OCI-LY7 (cell line): ENCODE measurements around the gene EEIG1. TPM values are rescaled to one million over a fixed set of nuclear protein-coding genes. Genes with fewer than 3 reads are reported as not detected.

Experiments used
- BruUV-seq: library from RNA; stranded (reverse); fragments of 400-500 nt; replicated peaks from 2 replicates; lab custom pipeline; 2021; lab: Mats Ljungman, UMichigan
- CTCF ChIA-PET: fragments of 300-600 bp; sonication (Branson Sonifier 250); formaldehyde crosslinking; loops from one replicate; lab custom pipeline; 2022; ENCODE audit warnings: antibody characterized with exemption; ENCODE audit not compliant: unreplicated experiment; lab: Charles Lee
- POLR2A ChIA-PET: fragments of 300-600 bp; sonication (Branson Sonifier 250); formaldehyde crosslinking; loops from one replicate; lab custom pipeline; 2022; ENCODE audit warnings: antibody characterized with exemption; lab: Charles Lee
- DNase-seq: peaks from one replicate; pipeline ENCODE4 v3.0.0-alpha.2; 2015; ENCODE audit warnings: low spot score
- H2AFZ ChIP-seq: fragments of 200-600 bp; sonication (generic), shearing (Covaris generic); 2 replicates; pipeline ENCODE4 v1.6.1; 2014; ENCODE audit warnings: mild to moderate bottlenecking, antibody characterized with exemption, low read length, moderate library complexity
- H3K27ac ChIP-seq: fragments of 200-600 bp; sonication (generic); 2 replicates; pipeline ENCODE4 v1.5.1; 2014; ENCODE audit warnings: mixed run types, low read depth, mild to moderate bottlenecking, moderate library complexity, low read length, inconsistent platforms; ENCODE audit not compliant: poor library complexity, severe bottlenecking
- H3K36me3 ChIP-seq: fragments of 200-600 bp; sonication (generic); 2 replicates; pipeline ENCODE4 v1.6.1; 2014; ENCODE audit warnings: mild to moderate bottlenecking, antibody characterized with exemption, low read length, moderate library complexity, mixed read lengths; ENCODE audit not compliant: insufficient read depth
- H3K4me1 ChIP-seq: fragments of 200-600 bp; sonication (generic); 2 replicates; pipeline ENCODE4 v1.5.1; 2014; ENCODE audit warnings: mild to moderate bottlenecking, low read length; ENCODE audit not compliant: insufficient read depth, poor library complexity, severe bottlenecking
- H3K4me2 ChIP-seq: fragments of 200-600 bp; sonication (generic); 2 replicates; pipeline ENCODE4 v1.6.1; 2014; ENCODE audit warnings: mild to moderate bottlenecking, low read length
- H3K4me3 ChIP-seq: fragments of 200-600 bp; sonication (generic); 2 replicates; pipeline ENCODE4 v1.5.1; 2014; ENCODE audit warnings: mild to moderate bottlenecking, low read depth, low read length; ENCODE audit not compliant: poor library complexity, severe bottlenecking
- H3K79me2 ChIP-seq: fragments of 200-600 bp; sonication (generic); 2 replicates; pipeline ENCODE4 v1.6.1; 2016; ENCODE audit warnings: low read depth, mild to moderate bottlenecking, low read length, moderate library complexity, mixed read lengths; ENCODE audit not compliant: insufficient read depth
- H3K9me2 ChIP-seq: fragments of 200-600 bp; sonication (generic); 2 replicates; pipeline ENCODE4 v1.6.1; 2016; ENCODE audit warnings: mild to moderate bottlenecking, low read length, mixed read lengths; ENCODE audit not compliant: insufficient read depth
- H3K9me3 ChIP-seq: fragments of 200-600 bp; sonication (generic); 2 replicates; pipeline ENCODE4 v1.6.1; 2014; ENCODE audit warnings: mild to moderate bottlenecking, mixed run types, low read length, mixed read lengths
- H4K20me1 ChIP-seq: fragments of 200-600 bp; sonication (generic); 2 replicates; pipeline ENCODE4 v1.6.1; 2014; ENCODE audit warnings: mild to moderate bottlenecking, antibody characterized with exemption, low read length, moderate library complexity, mixed read lengths; ENCODE audit not compliant: insufficient read depth
- EZH2phosphoT487 ChIP-seq: fragments of 200-600 bp; sonication (generic); IDR thresholded peaks from 2 replicates; pipeline ENCODE4 v1.6.1; 2018; ENCODE audit warnings: low read depth, borderline replicate concordance, mild to moderate bottlenecking, mixed run types, antibody characterized with exemption, low read length, moderate library complexity, mixed read lengths
- intact Hi-C: fragments of 100-400 bp; cut with micrococcal nuclease; formaldehyde crosslinking; loops from one replicate; pipeline ENCODE4 v1.10.0; 2022; ENCODE audit not compliant: unreplicated experiment
- total RNA-seq, 2 experiments: library from RNA; depleted of rRNA in 1 of 2; stranded (reverse); fragments of >200 nt in 1 of 2; shearing (Covaris generic) in 1 of 2; gene quantifications; 2 replicates each; pipeline ENCODE4 v1.2.3, GENCODE V29; 2014 to 2022
- TF ChIP-seq, protein P1 (sequence below): fragments of 200-600 bp; sonication (generic); conservative IDR thresholded peaks from 2 replicates; pipeline ENCODE4 v1.5.1; 2014; ENCODE audit warnings: mild to moderate bottlenecking, antibody characterized with exemption, low read length, moderate library complexity, mixed read lengths

The EEIG1 gene
- total RNA-seq, 2 experiments from 2014 or later: 25.8 to 60.1 TPM

DNA sequence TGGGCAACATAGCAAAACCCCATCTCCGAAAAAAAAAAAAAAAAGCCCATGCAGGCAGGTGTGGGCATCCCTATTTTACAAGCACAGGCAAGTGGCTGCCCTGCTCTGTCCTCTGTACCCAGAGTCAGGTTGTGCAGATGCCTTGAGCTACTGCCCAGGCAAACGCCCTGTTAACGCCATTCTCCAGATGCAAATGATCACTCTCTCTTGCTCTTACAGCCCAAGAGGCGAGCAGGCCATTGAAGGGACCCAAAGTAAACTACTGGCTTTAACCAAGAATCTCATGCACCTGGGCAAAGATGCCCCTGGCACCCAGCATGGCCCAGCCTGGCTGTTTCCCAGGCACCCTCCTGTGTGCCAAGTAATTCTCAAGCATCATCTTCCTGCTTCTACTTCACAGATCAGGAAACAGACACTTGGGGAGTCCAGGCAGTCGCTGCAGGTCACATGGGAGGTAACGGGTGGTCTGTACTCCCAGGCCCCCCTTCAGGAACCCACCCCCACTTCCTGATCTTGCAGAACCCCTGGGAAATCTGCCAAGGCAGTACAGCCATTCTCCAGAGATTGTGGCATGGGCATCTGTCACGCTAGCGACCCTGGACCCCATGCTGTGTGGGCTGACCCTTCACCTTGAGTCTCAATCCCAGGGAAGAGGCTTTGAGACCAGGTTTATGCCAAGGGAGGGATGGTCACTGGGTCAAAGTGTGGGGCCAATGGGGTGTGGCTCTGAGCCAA lies 14.2 kb downstream of the EEIG1 start:
- ChIA-PET POLR2A (interaction anchor here (0.7 to 1.0 kb wide), 2 partner anchors 19 to 31 kb away, joined by 3 read pairs; no protein-coding TSS in a partner anchor), CTCF (no interaction called here)
- H3K79me2 ChIP-seq: peaks cover 86% of the 10 kb centered on the region
- DNase-seq: peak; percentile 34
- intact Hi-C loops: no loop called here
- no peak for TF ChIP-seq EZH2phosphoT487
- TF ChIP-seq, protein P1, sequence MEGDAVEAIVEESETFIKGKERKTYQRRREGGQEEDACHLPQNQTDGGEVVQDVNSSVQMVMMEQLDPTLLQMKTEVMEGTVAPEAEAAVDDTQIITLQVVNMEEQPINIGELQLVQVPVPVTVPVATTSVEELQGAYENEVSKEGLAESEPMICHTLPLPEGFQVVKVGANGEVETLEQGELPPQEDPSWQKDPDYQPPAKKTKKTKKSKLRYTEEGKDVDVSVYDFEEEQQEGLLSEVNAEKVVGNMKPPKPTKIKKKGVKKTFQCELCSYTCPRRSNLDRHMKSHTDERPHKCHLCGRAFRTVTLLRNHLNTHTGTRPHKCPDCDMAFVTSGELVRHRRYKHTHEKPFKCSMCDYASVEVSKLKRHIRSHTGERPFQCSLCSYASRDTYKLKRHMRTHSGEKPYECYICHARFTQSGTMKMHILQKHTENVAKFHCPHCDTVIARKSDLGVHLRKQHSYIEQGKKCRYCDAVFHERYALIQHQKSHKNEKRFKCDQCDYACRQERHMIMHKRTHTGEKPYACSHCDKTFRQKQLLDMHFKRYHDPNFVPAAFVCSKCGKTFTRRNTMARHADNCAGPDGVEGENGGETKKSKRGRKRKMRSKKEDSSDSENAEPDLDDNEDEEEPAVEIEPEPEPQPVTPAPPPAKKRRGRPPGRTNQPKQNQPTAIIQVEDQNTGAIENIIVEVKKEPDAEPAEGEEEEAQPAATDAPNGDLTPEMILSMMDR: no peak
- H3K4me1 ChIP-seq: peaks cover 89% of the 10 kb centered on the region
- H3K4me2 ChIP-seq: peak overlapping the region; percentile 84
- peak overlapping the region; percentile 17 for H3K4me3 ChIP-seq
- no peaks in the 10 kb centered on the region for H3K9me2 ChIP-seq
- BruUV-seq: no TSS peak
- H3K36me3 ChIP-seq: peaks cover 43% of the 10 kb centered on the region
- no peak overlapping the region for H2AFZ ChIP-seq
- no peaks in the 10 kb centered on the region for H3K9me3 ChIP-seq
- 0 out of 2 replicates have a peak, but pooled peaks cover under 1% of the 10 kb centered on the region for H4K20me1 ChIP-seq
- H3K27ac ChIP-seq: peak overlapping the region; percentile 77

DNA sequence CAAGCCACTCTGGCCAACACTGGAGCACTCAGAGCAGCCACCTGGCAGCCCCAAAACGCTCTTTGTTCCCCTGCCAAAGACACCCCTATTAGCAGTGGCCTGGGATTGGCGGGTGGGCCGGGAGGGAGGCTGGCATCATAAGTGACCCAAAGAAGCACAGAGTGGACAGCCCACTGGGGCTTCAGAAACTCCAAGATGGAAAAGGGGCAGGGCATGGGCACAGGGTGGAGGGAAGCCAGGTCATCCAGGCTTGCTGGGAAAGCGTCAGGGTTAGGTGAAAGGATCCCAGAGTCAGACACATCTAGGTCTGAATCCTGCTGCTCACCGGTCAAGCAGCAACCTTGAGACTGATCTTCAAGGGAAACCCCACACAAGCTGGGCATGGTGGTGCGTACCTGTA lies 14.8 kb downstream of the EEIG1 start:
- TF ChIP-seq, protein P1: no peak
- TF ChIP-seq EZH2phosphoT487: no peak
- Histone ChIP-seq H3K9me2 (no peaks in the 10 kb centered on the region), H4K20me1 (no peaks in the 10 kb centered on the region), H3K4me2 (peak overlapping the region; percentile 84), H3K36me3 (peaks cover 46% of the 10 kb centered on the region), H3K79me2 (peaks cover 90% of the 10 kb centered on the region), H3K4me1 (peaks cover 89% of the 10 kb centered on the region), H2AFZ (no peak overlapping the region), H3K27ac (peak overlapping the region; percentile 77), H3K9me3 (no peaks in the 10 kb centered on the region), H3K4me3 (peak overlapping the region; percentile 29)
- intact Hi-C loops: no loop called here
- POLR2A ChIA-PET: interaction anchor here (0.7 to 1.0 kb wide), 2 partner anchors 19 to 32 kb away, joined by 3 read pairs; no protein-coding TSS in a partner anchor
- DNase-seq: no peak
- CTCF ChIA-PET: no interaction called here
- no TSS peak for BruUV-seq
